K562 (cell line): ENCODE measurements around the gene ERF. TPM values are rescaled to one million over a fixed set of nuclear protein-coding genes. Genes with fewer than 3 reads are reported as not detected.
A peak's percentile ranks its signal among the peaks of the same experiment; 100 is the strongest.

Experiments
- BHLHE40 ChIP-seq: IDR thresholded peaks from 2 replicates; pipeline ENCODE4 v1.6.1; 2011; ENCODE audit warnings: low read length, improper control_type of control experiment
- CCAR2 ChIP-seq: fragments of 200-400 bp; formaldehyde crosslinking; IDR thresholded peaks from 2 replicates; pipeline ENCODE4 v1.6.1; 2017; ENCODE audit warnings: mild to moderate bottlenecking, low read depth, low read length
- CREB3L1 ChIP-seq: fragments of 450-650 bp; IDR thresholded peaks from 2 replicates; pipeline ENCODE4 v1.6.1; 2014; ENCODE audit warnings: low read depth, mild to moderate bottlenecking, moderate library complexity, borderline replicate concordance
- E2F4 ChIP-seq: sonication (generic); formaldehyde crosslinking; IDR thresholded peaks from 2 replicates; pipeline ENCODE4 v1.8.0; 2022; ENCODE audit warnings: mild to moderate bottlenecking, low read depth, missing genetic modification reagents
- EWSR1 ChIP-seq: fragments of 450-650 bp; IDR thresholded peaks from 2 replicates; pipeline ENCODE4 v1.6.1; 2018; ENCODE audit warnings: borderline replicate concordance, mild to moderate bottlenecking, low read depth, moderate library complexity; ENCODE audit not compliant: partially characterized antibody
- GATA2 ChIP-seq: sonication (generic); formaldehyde crosslinking; IDR thresholded peaks from 2 replicates; pipeline ENCODE4 v1.4.0; 2020; ENCODE audit warnings: mild to moderate bottlenecking, missing genetic modification reagents
- HIVEP1 ChIP-seq: fragments of 250-450 bp; sonication (Bioruptor Pico); IDR thresholded peaks from 2 replicates; pipeline ENCODE4 v1.4.0; 2020; ENCODE audit warnings: mild to moderate bottlenecking
- KAT8 ChIP-seq: fragments of 450-650 bp; IDR thresholded peaks from 2 replicates; pipeline ENCODE4 v1.6.1; 2016; ENCODE audit warnings: low read depth, mild to moderate bottlenecking
- KLF10 ChIP-seq: fragments of 250-450 bp; sonication (Bioruptor Pico); IDR thresholded peaks from 2 replicates; pipeline ENCODE4 v1.6.1; 2021; ENCODE audit warnings: matching md5 sums
- LCOR ChIP-seq: sonication (generic); formaldehyde crosslinking; IDR thresholded peaks from 2 replicates; pipeline ENCODE4 v1.8.0; 2022; ENCODE audit warnings: mild to moderate bottlenecking, missing genetic modification reagents
- MXD1 ChIP-seq: fragments of 250-450 bp; sonication (Bioruptor Pico); IDR thresholded peaks from 2 replicates; pipeline ENCODE4 v1.8.0; 2021; ENCODE audit warnings: borderline replicate concordance, mild to moderate bottlenecking, moderate library complexity; ENCODE audit not compliant: poor library complexity, severe bottlenecking
- NCOR1 ChIP-seq: fragments of 450-650 bp; IDR thresholded peaks from 2 replicates; pipeline ENCODE4 v1.6.1; 2016; ENCODE audit warnings: mild to moderate bottlenecking, moderate library complexity
- NFIC ChIP-seq: fragments of 450-650 bp; IDR thresholded peaks from 2 replicates; pipeline ENCODE4 v1.6.1; 2017; ENCODE audit warnings: mild to moderate bottlenecking, inconsistent platforms
- OTX1 ChIP-seq: fragments of 450-650 bp; formaldehyde crosslinking; IDR thresholded peaks from 2 replicates; pipeline ENCODE4 v1.4.0; 2022; ENCODE audit warnings: mild to moderate bottlenecking
- RAD51 ChIP-seq: fragments of 450-650 bp; IDR thresholded peaks from 2 replicates; pipeline ENCODE4 v1.7.1; 2016; ENCODE audit warnings: low read depth, mild to moderate bottlenecking, borderline replicate concordance
- RUNX1 ChIP-seq: sonication (generic); IDR thresholded peaks from 2 replicates; pipeline ENCODE4 v1.6.1; 2016; ENCODE audit warnings: antibody characterized with exemption, low read depth
- SMARCB1 ChIP-seq: IDR thresholded peaks from 2 replicates; pipeline ENCODE4 v1.6.1; 2011; ENCODE audit warnings: improper control_type of control experiment, low read depth; ENCODE audit not compliant: insufficient read length
- SP1 ChIP-seq: sonication (generic); formaldehyde crosslinking; IDR thresholded peaks from 2 replicates; pipeline ENCODE4 v1.8.1; 2022; ENCODE audit warnings: mild to moderate bottlenecking, missing genetic modification reagents
- THRA ChIP-seq: fragments of 450-650 bp; IDR thresholded peaks from 2 replicates; pipeline ENCODE4 v1.6.1; 2017; ENCODE audit warnings: mild to moderate bottlenecking, moderate library complexity
- TRIM24 ChIP-seq, 2 experiments: fragments of 450-650 bp; IDR thresholded peaks; 2 replicates each; pipeline ENCODE4 v1.6.1; 2016
- ZNF263 ChIP-seq: sonication (generic); formaldehyde crosslinking; IDR thresholded peaks from 2 replicates; pipeline ENCODE4 v1.8.0; 2022; ENCODE audit warnings: mild to moderate bottlenecking, missing genetic modification reagents, borderline replicate concordance
- ZNF408 ChIP-seq: fragments of 250-450 bp; sonication (Bioruptor Pico); IDR thresholded peaks from 2 replicates; pipeline ENCODE4 v1.4.0; 2020; ENCODE audit warnings: low read depth, mild to moderate bottlenecking, moderate library complexity
- ZNF436 ChIP-seq: fragments of 250-450, 450-650 bp; sonication (Bioruptor Pico); formaldehyde crosslinking; IDR thresholded peaks from 2 replicates; pipeline ENCODE4 v1.7.0; 2020; ENCODE audit warnings: mild to moderate bottlenecking
- ZNF668 ChIP-seq: fragments of 250-450 bp; sonication (Bioruptor Pico); IDR thresholded peaks from 2 replicates; pipeline ENCODE4 v1.8.0; 2022; ENCODE audit warnings: mild to moderate bottlenecking, inconsistent platforms
- ZNF830 ChIP-seq: fragments of 250-450 bp; sonication (Bioruptor Pico); IDR thresholded peaks from 2 replicates; pipeline ENCODE4 v1.5.0; 2021; ENCODE audit warnings: mild to moderate bottlenecking
- polyA plus RNA-seq, 8 experiments: library from polyadenylated mRNA; depleted of rRNA in 4 of 8; stranded (reverse) in 5 of 8; unstranded in 3 of 8; fragments of >200 nt; fragmentation: Nextera tagmentation in 2 of 8; fragmentation: Illumina TruSeq in 1 of 8; extraction: Ambion mirVana in 2 of 8; extraction: Trizol in 1 of 8; gene quantifications; 2 replicates each; pipeline versions ENCODE4 v1.2.1 to v1.2.3, GENCODE V29; 2011 to 2014; ENCODE audit warnings: inconsistent platforms in 1 of 8, missing spikeins in 1 of 8
- total RNA-seq, 7 experiments: library from RNA; depleted of rRNA in 6 of 7; stranded (reverse); fragments of >200 nt in 6 of 7; fragmentation: Illumina TruSeq in 2 of 7; extraction: Trizol in 2 of 7; gene quantifications; 2 replicates each; pipeline versions ENCODE4 v1.2.1 to v1.2.3, GENCODE V29; 2011 to 2021; ENCODE audit warnings: low replicate concordance in 1 of 7

The ERF gene
- total and polyA plus RNA-seq, 9 of the 15 experiments (the other 6 are each of a cell fraction or from before 2014, with no cell fraction given): 0.03 to 75.4 (median 27.0) TPM

- TF ChIP-seq ZNF263 (CRISPR knock-in tag): no peak
- peak; percentile 57; the same call in 1 of the 2 replicates for TF ChIP-seq SP1
- TF ChIP-seq ZNF436 (CRISPR knock-in tag): no peak
- TF ChIP-seq ZNF668: no peak
- TF ChIP-seq LCOR (CRISPR knock-in tag): no peak
- TF ChIP-seq SMARCB1: no peak
- TF ChIP-seq HIVEP1: no peak
- no peak for TF ChIP-seq CCAR2
- no peak for TF ChIP-seq THRA
- no peak for TF ChIP-seq KAT8
- no peak for TF ChIP-seq EWSR1
- TF ChIP-seq ZNF408 (CRISPR knock-in tag): no peak
- no peak for TF ChIP-seq TRIM24 (IDR thresholded peaks at IDR 0.05)
- TF ChIP-seq CREB3L1: no peak
- TF ChIP-seq GATA2: no peak
- no peak for TF ChIP-seq RUNX1
- TF ChIP-seq NCOR1: no peak
- no peak for TF ChIP-seq E2F4 (CRISPR knock-in tag)
- TF ChIP-seq ZNF830 (CRISPR knock-in tag): no peak
- no peak for TF ChIP-seq NFIC
- no peak for TF ChIP-seq RAD51
- no peak for TF ChIP-seq BHLHE40
- TF ChIP-seq MXD1 (CRISPR knock-in tag): no peak
- no peak for TF ChIP-seq KLF10
- no peak for TF ChIP-seq OTX1
These were observed at the start of gene ERF (continued) for GRCh38 chr19:42254850-42255765.
